ENCODE results near the gene MYO7B.

The MYO7B gene

DNA sequence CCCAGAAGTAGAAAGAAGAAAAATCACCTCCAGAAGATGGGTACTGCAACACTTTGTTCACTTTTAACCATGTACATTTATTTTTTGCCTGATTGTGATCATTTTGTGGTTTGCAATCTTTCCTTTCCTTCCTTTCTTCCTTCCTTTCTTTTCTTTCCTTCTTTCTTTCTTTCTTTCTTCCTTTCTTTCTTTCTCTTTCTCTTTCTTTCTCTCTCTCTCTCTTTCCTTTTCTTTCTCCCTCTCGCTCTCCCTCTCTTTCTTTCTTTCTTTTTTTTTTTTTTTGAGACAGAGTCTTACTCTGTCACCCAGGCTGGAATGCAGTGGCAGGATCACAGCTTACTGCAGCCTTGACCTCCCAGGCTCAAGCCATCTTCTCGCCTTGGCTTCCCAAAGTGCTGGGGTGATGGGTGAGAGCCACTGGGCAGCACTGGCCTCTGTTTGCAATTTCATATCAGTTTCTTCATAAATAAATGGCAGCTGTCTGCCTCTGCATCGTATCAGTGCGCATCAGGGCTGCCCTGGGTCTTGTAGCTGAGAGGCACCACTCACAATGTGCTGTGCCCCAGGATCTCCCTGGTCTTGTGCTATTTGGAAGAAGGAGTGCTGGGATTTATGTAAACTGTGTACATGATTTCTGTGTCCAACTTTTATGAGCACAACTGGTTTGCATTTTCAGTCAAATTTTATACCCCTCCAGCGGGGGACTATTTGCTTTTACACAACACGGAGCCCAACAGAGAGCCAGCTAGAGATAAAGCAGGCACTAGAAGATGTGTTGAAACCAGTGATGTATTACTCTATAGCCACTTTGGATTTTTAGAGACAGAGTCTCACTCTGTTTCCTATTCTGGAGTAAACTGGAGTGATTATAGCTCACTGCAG, 146.7 kb downstream of the MYO7B start:
- no peak for DNase-seq (ENCODE audit: low read depth)

DNA sequence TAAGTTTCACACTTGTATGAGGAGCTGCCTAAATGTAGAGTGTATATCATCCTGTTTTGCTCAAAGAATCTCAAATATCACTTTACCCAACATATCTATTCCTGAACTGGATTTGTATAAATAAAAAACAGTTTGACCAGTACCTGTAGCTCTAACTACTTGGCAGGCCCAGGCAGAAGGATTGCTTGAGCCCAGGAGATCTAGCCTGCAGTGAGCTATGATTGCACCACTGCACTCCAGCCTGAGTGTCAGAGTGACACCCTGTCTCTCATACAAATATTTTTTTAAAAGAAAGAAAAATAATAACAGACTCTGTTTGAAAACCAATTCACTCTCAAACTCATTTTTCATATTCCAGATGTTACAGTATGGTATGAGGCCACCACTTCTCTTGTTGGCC, 147.6 kb downstream of the MYO7B start:
- no peak for DNase-seq (ENCODE audit: low read depth)

- no peak for DNase-seq (ENCODE audit: low read depth)
These were observed 148.3 kb downstream of the MYO7B start for GRCh38 chr2:127683757-127684156.

- DNase-seq (ENCODE audit: low read depth) = no peak
These were observed 150.1 kb downstream of the MYO7B start for GRCh38 chr2:127685410-127686080.
